GM23338 (cell line): ENCODE measurements around the gene CACNB2. TPM values are rescaled to one million over a fixed set of nuclear protein-coding genes. Genes with fewer than 3 reads are reported as not detected.

ENCODE experiments used
- ATAC-seq: fragments of 200-7000 bp; cut with Tn5 transposase; 3 replicates; pipeline ENCODE4 v1.9.1; 2020
- DNase-seq: peaks from one replicate; pipeline ENCODE4 v3.0.0-alpha.2; 2015; ENCODE audit warnings: low spot score
- H2AFZ ChIP-seq: fragments of 200-600 bp; sonication (generic); 2 replicates; pipeline ENCODE4 v1.8.0; 2016; ENCODE audit warnings: antibody characterized with exemption, mild to moderate bottlenecking, moderate library complexity
- H3F3A ChIP-seq: fragments of 200-600 bp; sonication (generic); replicated peaks from 2 replicates; pipeline ENCODE4 v1.8.0; 2017; ENCODE audit warnings: antibody characterized with exemption, mixed run types, low read depth
- H3K27ac ChIP-seq: fragments of 200-600 bp; sonication (generic); 2 replicates; pipeline ENCODE4 v1.6.1; 2016; ENCODE audit warnings: low read depth
- H3K27me3 ChIP-seq: fragments of 200-600 bp; sonication (generic); 2 replicates; pipeline ENCODE4 v1.8.0; 2016; ENCODE audit warnings: mild to moderate bottlenecking, mixed run types, moderate library complexity; ENCODE audit not compliant: insufficient read depth
- H3K36me3 ChIP-seq: fragments of 200-600 bp; sonication (generic); 2 replicates; pipeline ENCODE4 v1.8.0; 2016; ENCODE audit warnings: mild to moderate bottlenecking; ENCODE audit not compliant: insufficient read depth
- H3K4me1 ChIP-seq: fragments of 200-600 bp; sonication (generic); 2 replicates; pipeline ENCODE4 v1.8.0; 2016; ENCODE audit warnings: mild to moderate bottlenecking, moderate library complexity; ENCODE audit not compliant: insufficient read depth
- H3K4me2 ChIP-seq: fragments of 200-600 bp; sonication (generic); 2 replicates; pipeline ENCODE4 v1.7.1; 2017; ENCODE audit warnings: mixed run types
- H3K4me3 ChIP-seq: fragments of 200-600 bp; sonication (generic); 2 replicates; pipeline ENCODE4 v1.6.1; 2016; ENCODE audit warnings: mixed run types
- H3K79me2 ChIP-seq: fragments of 200-600 bp; sonication (generic); replicated peaks from 2 replicates; pipeline ENCODE4 v1.8.0; 2017; ENCODE audit warnings: mild to moderate bottlenecking; ENCODE audit not compliant: insufficient read depth
- H3K9me2 ChIP-seq: fragments of 200-600 bp; sonication (generic); 2 replicates; pipeline ENCODE4 v1.8.0; 2017; ENCODE audit not compliant: insufficient read depth
- H4K20me1 ChIP-seq: fragments of 200-600 bp; sonication (generic); replicated peaks from 2 replicates; pipeline ENCODE4 v1.8.0; 2017; ENCODE audit warnings: mild to moderate bottlenecking; ENCODE audit not compliant: insufficient read depth
- H3K27ac Mint-ChIP-seq: 2 replicates; pipeline ENCODE4 v1.8.0; 2020; ENCODE audit warnings: inconsistent platforms, mild to moderate bottlenecking, moderate library complexity, mixed read lengths
- H3K27me3 Mint-ChIP-seq: 3 replicates; pipeline ENCODE4 v1.8.0; 2022; ENCODE audit warnings: low read depth, mild to moderate bottlenecking, moderate library complexity, mixed read lengths, inconsistent platforms; ENCODE audit not compliant: insufficient read depth, poor library complexity
- H3K36me3 Mint-ChIP-seq: 3 replicates; pipeline ENCODE4 v1.8.0; 2021; ENCODE audit warnings: low read depth, mild to moderate bottlenecking, inconsistent platforms, moderate library complexity, mixed read lengths
- H3K4me1 Mint-ChIP-seq: 3 replicates; pipeline ENCODE4 v1.8.0; 2020; ENCODE audit warnings: mild to moderate bottlenecking, inconsistent platforms, mixed read lengths
- H3K4me3 Mint-ChIP-seq: 3 replicates; pipeline ENCODE4 v1.8.0; 2021; ENCODE audit warnings: moderate library complexity, mild to moderate bottlenecking, inconsistent platforms, mixed read lengths
- H3K9me3 Mint-ChIP-seq: 3 replicates; pipeline ENCODE4 v1.8.0; 2020; ENCODE audit warnings: moderate library complexity, mild to moderate bottlenecking, inconsistent platforms, mixed read lengths
- CREB1 ChIP-seq: fragments of 250-450 bp; sonication (Bioruptor Pico); IDR thresholded peaks from 2 replicates; pipeline ENCODE4 v1.5.0; 2020; ENCODE audit warnings: low read depth, mild to moderate bottlenecking, moderate library complexity
- CTCF ChIP-seq, 2 experiments: fragments of 200-600 bp in 1 of 2; sonication (generic) in 1 of 2; conservative IDR thresholded peaks; 2 replicates each; pipeline versions ENCODE4 v1.5.1 to v1.6.1; 2016 to 2017; ENCODE audit warnings: antibody characterized with exemption in 2 of 2, low read depth in 2 of 2, mild to moderate bottlenecking in 2 of 2, moderate library complexity in 1 of 2
- ETS1 ChIP-seq: IDR thresholded peaks from 2 replicates; pipeline ENCODE4 v1.6.1; 2016; ENCODE audit warnings: antibody characterized with exemption
- EZH2phosphoT487 ChIP-seq: fragments of 200-600 bp; sonication (generic); IDR thresholded peaks from one replicate; pipeline ENCODE4 v1.8.1; 2018; ENCODE audit warnings: antibody characterized with exemption; ENCODE audit not compliant: unreplicated experiment
- JUNB ChIP-seq: IDR thresholded peaks from one replicate; pipeline ENCODE4 v1.6.1; 2016; ENCODE audit warnings: antibody characterized with exemption; ENCODE audit not compliant: unreplicated experiment
- NANOG ChIP-seq: IDR thresholded peaks from 2 replicates; pipeline ENCODE4 v1.6.1; 2016; ENCODE audit warnings: antibody characterized with exemption, borderline replicate concordance
- REST ChIP-seq: IDR thresholded peaks from one replicate; pipeline ENCODE4 v1.6.1; 2018; ENCODE audit warnings: antibody characterized with exemption; ENCODE audit not compliant: unreplicated experiment
- STAT1 ChIP-seq: IDR thresholded peaks from one replicate; pipeline ENCODE4 v1.6.1; 2016; ENCODE audit warnings: antibody characterized with exemption; ENCODE audit not compliant: unreplicated experiment
- ZNF114 ChIP-seq: fragments of 250-450 bp; sonication (Bioruptor Pico); IDR thresholded peaks from 2 replicates; pipeline ENCODE4 v1.5.0; 2020; ENCODE audit warnings: mild to moderate bottlenecking, moderate library complexity
- ZNF331 ChIP-seq: fragments of 250-450 bp; sonication (Bioruptor Pico); IDR thresholded peaks from 2 replicates; pipeline ENCODE4 v1.5.0; 2020; ENCODE audit warnings: low read depth, mild to moderate bottlenecking, moderate library complexity
- ZNF462 ChIP-seq: fragments of 250-450 bp; sonication (Bioruptor Pico); IDR thresholded peaks from 2 replicates; pipeline ENCODE4 v1.5.0; 2020; ENCODE audit warnings: mild to moderate bottlenecking, moderate library complexity
- polyA plus RNA-seq: library from polyadenylated mRNA; unstranded; fragments of >200 nt; fragmentation: Nextera tagmentation; extraction: Ambion mirVana; gene quantifications from 2 replicates; pipeline ENCODE4 v1.2.1, GENCODE V29; 2016
- total RNA-seq: library from RNA; depleted of rRNA; stranded (reverse); fragments of >200 nt; shearing (Covaris generic); gene quantifications from 2 replicates; pipeline ENCODE4 v1.2.3, GENCODE V29; 2014

The CACNB2 gene
- total and polyA plus RNA-seq, 2 experiments from 2014 or later: 5.0 to 5.9 TPM

GRCh38 chr10:18145652-18146051 is 5.4 kb downstream of the CACNB2 start (continued):
- TF ChIP-seq CTCF (conservative IDR thresholded peaks at IDR 0.05; ENCODE audit: low read depth in 2 of 2): no peak
- no peak for TF ChIP-seq EZH2phosphoT487

GRCh38 chr10:18149196-18149800 is 9.1 kb downstream of the CACNB2 start:
- Histone ChIP-seq H3F3A (no peaks in the 10 kb centered on the region), H3K27me3 (no peaks in the 10 kb centered on the region), H3K4me3 (no peak overlapping the region), H3K4me2 (no peak overlapping the region), H3K79me2 (no peaks in the 10 kb centered on the region), H3K9me2 (no peaks in the 10 kb centered on the region), H3K27ac (no peak overlapping the region), H3K4me1 (no peaks in the 10 kb centered on the region), H3K36me3 (no peaks in the 10 kb centered on the region), H2AFZ (no peak overlapping the region), H4K20me1 (no peaks in the 10 kb centered on the region)
- Mint-ChIP-seq H3K27me3 (peaks cover 2% of the 10 kb centered on the region), H3K4me1 (peaks cover 14% of the 10 kb centered on the region), H3K36me3 (0 out of 3 replicates have a peak, but pooled peaks cover 3% of the 10 kb centered on the region), H3K4me3 (no peak overlapping the region), H3K27ac (no peak overlapping the region), H3K9me3 (no peaks in the 10 kb centered on the region)
- no peak for ATAC-seq
- no peak for DNase-seq
- TF ChIP-seq JUNB: no peak
- no peak for TF ChIP-seq NANOG
- no peak for TF ChIP-seq CREB1 (CRISPR knock-in tag)
- no peak for TF ChIP-seq REST
- TF ChIP-seq ZNF462: no peak
- TF ChIP-seq ZNF114 (CRISPR knock-in tag): no peak
- TF ChIP-seq ETS1: no peak
- TF ChIP-seq STAT1: no peak
- TF ChIP-seq ZNF331 (CRISPR knock-in tag): no peak
